Measurements from ENCODE around the gene NUAK1.

NUAK1 gene

DNA sequence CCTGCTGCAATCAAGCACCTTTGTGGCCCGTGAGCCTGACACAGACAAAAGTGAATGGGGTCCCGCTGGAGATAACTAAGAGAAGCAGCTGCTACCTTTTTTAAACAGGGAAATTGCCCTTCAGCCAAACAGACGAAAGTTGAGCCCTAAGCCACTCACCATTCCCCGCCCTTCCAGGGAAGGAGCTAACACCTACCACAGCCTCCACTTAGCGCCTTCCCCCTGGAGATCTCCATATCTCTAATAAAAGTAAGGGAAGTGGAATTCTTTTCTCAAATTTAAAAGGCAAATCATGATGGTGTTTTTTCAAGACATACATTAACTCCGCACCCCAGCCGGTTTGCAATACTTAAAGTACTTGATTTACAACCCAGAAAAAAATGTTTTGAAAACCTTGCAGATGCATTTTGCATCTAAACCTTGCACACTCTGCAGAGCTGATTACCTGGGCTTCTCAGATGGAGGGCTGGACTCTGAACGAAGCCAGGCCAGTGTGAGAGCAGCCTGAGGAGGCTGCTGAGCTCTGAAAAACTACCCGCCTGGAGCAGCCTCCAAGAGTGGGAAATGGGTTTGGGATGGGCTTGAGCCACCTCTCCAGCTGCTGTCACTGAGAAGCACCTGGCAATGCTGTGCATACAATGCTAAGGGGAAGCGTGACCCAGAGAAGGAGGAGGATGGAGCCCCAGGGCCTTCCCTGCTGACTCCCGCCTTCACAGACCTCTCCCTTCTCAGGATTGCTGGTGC lies 10.0 kb downstream of the NUAK1 start:
- FAIRE-seq: no peak

DNA sequence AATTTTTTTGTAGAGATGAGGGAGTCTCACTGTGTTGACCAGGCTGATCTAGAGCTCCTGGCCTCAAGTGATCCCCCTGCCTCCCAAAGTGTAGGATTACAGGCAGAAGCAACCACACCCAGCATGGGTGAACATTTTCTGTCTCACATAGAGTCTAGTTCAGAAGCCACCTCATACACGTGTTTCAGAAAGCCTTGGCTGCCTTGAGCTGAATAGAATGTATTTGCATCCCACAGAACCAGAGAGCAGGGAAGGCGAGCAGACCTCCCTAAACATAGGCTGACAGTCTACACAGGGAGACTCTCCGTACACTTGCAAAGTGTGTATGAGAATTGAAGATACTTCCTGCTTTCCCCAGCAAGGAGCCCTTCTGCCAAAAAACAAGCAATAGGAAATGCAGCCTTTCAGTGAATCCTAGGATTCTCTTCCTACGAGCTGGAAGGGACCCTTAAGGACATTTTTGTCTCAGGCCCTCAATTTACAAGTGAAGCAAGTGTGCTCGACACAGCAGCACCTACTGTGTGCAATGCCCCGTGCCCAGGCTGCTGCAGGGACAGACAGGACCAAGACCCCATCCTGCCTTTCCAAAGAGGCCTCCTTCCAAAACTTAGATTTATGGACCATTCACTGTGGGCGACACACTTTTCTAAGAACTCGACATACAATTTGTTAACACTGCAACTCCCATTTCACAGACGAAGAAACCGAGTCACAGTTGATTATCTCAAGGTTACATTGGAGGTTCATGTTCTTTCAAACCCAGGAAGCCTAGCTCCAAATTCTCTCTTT lies 11.2 kb downstream of the NUAK1 start:
- FAIRE-seq: no peak

DNA sequence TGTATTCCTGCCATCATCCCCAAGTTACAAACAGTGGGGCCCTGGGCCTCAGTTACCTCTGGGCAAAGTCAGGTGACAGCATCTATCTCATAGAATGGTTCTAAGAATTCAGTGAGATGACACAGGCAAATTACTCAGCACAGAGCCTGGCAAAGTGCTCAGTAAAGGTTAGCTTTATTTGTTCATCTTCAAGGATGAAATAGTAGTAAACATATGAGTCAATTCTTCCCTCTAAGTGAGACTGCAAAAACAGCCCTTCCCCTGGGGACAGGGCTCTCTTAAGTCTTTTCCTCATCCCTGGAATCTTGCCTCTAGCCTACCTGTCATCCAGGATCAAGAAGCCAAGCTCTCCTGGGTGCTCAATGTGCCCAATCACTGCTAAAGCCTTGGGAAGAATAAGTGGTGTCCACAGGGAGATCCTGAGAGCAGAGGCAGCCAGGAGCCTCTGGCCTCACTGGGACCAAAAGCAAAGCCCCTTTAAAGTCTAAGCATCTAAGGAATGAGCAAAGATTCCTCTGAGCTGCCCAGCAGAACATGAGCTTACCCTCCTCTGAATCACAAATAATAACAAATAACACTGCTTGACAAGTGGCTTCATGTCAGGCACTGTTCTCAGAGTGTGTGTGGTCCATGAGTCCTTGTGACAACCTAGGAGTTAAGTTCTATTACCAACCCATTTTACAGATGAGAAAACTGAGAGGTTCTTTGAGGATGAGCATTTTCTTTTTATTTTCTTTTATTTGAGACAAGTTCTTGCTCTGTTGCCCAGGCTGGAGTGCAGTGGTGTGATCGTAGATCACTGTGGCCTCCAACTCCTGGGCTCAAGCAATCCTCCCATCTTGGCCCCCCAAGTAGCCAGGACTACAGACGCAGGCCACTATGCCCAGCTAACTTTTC lies 12.1 kb downstream of the NUAK1 start:
- no peak for FAIRE-seq

DNA sequence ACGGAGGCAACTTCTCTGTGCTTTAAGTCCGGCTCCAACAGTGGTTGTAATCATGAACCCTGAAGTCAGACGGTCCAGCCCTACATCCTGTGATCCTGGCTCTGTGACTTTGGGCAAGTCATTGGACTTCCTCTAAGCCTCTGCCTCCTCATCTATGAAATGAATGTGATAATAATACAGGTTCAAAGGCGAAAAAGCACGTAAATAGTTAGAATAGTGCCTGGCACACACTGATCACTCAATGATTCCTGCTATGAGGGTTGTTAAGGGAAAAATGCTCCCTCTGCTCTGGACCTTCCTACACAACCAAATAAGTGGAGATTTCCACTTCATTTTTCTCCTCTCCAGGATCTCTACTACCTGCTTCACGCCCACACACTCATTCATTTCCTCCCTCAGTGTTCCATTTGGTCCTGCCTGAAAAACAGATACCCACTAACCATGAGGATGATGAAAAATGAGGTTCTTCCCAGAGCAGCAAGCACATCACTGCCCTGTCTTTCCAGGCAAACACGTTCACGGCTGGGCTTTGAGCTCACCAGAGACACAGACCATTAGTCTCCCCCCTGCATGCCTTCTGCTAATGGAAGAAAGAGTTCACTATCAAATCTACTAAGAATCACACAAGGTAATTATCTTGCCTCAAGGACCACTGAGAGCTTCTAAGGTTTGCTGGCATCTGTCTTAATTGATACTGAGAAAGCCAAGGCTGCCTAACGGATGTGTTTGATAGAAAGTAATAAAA lies 13.2 kb downstream of the NUAK1 start:
- no peak for FAIRE-seq

DNA sequence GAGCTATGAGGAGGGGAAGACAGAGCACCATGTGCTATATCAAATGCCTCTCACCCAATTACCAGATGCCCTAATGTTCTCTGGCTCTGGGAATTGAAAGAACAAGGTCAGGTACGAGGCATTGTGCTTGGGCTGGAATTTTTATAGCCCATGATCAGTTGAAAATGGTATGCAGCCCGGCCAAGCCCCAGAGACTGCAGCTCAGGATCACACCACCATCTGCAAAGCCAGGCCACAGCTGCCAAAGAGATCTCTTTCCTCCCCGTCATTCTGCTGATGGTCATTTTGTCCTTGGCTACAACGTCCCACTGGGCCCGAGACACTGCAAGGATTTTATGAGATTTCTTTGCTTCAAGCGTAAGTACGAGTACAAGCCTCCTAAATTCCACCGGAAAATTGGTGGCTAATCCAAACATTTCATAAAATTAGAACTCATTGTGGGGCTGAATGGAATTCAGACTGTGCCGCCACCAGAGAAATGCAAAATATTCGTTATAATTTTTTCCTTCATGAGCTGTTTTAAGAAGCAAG lies 15.1 kb downstream of the NUAK1 start:
- FAIRE-seq: no peak

DNA sequence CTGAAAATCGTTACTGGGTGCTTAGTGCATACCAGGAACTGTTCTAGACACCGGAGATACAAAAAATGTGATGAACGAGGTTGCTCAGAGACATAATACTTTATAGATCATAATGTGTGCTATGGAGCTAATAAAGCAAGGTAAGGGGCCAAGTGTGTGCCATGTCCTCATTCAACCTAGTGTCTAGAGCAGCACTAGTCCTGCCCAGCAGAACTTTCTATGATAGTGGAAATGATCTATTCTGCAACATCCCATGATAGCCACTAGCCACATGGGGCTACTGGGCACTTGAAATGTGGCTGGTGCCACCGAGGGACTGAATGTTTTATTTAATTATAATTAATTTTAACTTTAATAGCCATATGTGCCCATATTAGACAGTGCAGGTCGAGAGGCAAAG lies 15.6 kb downstream of the NUAK1 start:
- FAIRE-seq: no peak

DNA sequence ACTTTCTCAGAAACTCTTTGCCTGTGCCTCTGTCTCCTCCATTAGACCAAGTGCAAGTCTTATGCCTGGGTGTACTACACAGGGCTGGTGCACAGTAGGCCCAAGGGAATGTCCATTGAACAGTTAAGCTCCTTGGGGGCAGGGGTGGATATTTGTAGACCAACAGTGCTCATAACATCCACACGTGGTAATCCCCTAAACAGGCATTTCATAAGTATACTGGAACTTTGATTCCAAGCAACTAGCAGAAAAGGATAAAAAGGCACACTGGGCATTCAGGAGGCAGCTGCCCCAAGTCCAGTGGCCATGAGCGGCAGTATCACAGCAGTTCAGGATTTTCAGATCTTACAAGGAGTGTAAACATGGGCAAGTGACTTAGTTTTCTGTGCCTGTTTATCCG lies 16.8 kb downstream of the NUAK1 start:
- FAIRE-seq: no peak

DNA sequence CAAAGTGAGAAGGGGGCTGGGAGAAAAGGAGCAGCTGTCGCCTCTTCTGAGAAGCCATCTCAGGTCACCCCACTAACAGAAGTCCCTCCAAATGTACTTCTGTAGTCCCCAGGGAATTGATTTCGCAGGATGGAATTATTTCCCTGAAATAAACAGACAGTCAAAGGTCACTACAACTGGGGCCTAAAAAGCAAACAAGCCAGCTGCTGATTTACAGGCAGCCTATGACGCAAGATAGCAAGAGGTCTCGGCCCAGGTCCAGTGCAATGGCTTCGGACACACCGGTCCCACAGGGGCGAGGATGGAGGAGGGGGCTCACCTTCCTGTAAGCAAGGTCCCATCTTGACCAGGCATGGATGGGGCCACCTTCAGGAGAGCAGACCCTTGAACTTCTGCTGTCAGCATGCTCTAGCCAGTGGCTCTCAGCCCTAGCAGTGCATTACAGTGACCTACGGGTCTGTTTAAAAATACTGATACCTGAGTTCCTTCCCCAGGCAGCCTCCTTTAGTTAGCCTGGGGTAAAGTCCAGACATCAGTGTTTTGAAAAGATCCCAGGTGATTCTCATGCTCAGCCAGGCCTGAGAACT lies 18.1 kb downstream of the NUAK1 start:
- no peak for FAIRE-seq

DNA sequence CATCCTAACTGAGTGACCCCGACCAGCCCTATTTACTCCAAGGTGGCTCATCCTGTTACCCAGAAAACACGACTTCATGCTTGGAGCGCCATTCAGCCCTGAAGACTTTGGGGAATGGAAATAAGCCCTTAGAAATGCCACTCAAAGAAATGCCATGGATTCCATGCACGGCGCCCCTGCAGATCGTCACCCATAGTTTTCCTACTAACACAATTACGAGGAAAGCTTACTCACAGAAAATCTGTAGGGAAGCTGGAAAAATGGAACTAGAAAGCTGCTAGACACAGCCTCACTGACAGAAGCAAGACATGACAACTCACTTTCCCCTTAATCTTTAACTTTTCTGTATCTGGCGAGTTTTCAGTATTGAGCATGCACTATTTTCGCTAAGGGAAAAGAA lies 19.5 kb downstream of the NUAK1 start:
- no peak for FAIRE-seq

DNA sequence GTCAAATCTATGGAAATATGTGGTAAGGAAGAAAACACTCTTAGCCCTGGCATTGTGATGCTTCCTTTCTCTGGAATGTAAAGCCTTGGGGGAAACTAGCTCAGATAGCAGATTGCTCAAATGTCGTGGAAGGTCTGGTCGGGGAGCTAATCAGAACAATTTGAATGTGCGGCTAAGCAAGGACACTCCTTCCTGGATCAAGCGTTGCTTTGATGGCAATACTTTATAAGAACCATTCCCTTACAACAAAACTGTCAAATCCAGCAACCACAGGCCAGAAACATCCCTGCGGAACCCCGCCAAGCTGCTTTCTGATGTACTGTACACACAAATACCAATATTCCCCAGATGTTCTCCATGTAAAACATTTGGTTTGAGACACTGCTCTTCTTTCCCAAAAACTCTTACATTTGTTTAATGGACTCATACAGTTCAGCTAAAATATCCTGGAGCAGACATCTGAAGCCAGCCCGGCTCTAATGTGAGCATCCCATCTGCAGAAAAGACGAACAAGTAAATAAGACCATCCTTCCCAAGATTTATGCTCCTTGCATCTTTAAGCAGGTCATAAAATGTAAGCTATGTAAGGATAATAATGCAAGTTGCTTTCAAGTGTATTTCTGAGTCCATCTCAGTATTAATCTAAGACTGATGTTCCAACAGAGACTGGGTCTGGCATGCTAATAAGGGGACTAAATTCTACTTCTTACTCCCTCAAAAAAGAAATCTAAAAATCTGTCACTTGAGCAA lies 20.2 kb downstream of the NUAK1 start:
- FAIRE-seq: no peak

DNA sequence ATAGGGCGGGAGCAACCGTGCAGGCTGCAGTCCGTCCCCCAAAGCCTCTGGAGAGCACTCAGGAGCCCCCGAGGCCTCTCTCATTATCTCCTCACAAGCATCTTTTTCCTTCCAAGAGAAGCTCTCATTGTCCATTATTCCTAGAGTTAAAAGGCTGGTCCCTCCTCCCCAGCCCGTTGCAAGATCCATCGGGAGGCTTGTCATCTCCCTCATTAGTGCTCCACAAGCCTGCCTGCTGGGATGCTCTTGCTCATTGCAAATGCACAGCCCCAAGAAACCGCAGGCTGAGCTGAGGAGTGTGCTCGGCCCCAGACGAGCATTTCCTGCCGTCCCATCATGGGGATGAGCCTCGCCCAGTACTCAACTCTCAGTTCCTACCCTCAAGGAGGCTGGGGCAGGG lies 23.3 kb downstream of the NUAK1 start:
- no peak for FAIRE-seq

DNA sequence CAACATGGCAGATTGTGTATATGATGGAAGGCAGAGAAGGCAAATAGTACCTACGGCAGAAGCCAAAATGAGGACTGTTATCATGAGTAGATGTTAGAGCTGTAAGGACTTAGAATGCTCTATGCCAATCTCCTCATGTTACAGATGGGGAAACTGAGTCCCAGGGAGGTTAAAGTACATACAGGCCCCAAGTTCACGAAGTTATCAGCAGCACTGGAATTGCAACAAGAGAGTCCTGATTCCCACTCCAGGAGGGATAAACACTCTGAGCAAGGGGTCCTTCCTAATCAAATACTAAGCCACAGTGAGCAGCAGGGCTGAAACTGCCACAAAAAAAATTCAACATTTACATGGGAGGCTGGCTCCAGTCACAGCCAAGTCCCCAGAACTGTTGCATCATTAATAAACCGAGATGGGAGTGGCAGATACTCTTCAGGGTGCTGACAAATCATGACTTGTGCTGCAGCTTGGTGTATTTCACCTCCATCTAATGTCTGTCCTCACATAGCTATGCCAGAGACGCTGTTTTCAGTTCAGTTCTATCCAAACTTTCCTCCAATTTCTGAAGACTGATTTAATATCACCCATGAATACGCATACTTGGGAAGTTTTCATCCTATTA lies 24.2 kb downstream of the NUAK1 start:
- FAIRE-seq: no peak

DNA sequence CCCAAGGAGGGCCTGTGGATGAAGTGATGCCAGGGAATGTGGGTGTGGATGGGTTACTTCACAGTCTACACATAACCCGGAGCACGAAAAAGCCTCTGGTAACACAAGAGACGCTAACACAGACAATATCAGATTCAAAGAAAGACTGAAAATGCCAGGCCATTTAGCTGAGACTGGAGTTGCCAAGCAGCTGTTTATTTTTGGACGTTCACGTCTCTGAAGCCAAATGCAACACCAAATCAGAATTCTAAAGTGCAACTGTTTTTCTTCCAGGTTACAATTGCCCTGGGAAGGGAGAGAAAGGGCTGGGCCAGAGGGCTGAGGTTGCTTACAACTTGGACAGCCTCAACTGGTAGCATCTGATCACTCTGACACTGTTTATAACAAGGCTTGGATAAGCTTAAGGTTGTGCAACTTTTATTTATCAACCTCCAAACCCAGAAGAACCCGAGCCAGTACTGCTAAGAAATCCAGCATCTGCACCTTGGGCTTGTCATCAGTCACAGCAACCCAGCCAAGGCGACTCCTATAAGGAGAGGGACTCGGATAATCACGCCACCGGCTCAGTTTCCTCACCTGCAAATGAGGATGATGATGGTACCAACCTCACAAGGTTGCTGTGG lies 24.8 kb downstream of the NUAK1 start:
- FAIRE-seq: no peak

DNA sequence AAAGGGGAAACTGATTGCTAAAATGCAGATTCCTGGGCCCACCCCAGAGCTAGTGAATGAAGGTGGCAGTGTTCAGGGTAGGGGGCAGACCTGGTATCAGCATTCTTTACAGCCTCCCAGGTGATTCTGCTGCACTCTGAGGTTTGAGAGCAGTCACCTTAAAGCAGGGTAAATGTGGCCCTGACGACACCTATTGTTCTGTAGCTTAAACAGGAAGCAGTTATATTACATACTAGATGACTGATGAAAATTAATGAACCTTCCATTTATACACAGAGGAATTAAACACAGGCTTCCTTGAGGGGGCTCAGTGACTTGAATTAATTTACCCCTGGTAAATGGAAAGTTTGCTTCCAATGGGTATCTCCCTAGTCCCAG lies 25.3 kb downstream of the NUAK1 start:
- FAIRE-seq: no peak

DNA sequence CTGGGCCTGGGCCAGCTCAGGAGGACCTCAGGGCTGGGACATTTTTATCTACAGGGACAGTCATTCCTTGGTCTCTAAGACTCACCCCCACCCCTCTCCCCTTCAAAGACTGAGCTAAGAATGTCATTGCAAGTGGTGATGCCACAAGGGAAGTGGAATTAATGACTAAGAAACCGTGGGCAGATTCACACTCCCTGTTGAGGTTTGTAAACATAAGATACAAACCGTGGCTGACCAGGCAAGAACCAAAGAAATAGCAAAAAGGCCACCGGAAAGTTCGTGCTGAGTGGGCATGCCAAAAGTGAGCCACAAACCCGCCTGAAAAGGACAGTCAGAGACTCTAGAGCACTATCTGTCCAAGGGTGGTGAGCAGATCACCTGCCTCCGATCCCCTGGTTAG lies 25.7 kb downstream of the NUAK1 start:
- no peak for FAIRE-seq

DNA sequence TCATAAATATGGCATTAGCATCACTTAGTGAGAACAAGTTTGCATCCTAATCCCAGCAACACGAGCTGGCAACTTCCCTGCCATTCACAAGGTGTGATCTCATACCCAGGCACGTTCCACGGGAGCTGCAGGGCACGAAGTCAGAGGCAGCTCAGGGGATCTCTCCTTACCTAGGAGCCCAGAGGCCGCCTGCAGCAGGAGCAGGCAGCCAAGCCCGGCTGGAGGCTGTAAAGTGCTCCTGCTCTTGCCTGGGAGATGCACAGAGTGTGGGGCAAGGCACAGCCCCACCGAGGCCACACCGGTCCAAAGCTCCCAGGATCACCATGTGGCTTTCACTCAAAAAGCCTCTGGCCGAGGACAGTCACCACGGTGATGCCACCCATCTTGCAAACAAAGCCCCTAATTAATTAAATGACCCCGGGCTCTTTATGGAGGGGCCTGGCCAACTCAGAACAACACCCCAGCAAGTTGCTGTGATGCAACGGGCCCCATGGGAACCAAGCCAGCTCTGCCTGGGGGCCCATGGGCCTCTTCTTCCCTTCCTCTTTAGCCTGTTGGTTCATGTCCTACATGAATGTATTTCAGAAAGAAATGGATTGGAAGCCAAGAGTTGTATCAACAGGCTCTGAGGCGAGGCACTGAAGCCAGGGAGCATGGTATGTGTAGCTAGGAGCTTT lies 26.5 kb downstream of the NUAK1 start:
- FAIRE-seq: no peak

DNA sequence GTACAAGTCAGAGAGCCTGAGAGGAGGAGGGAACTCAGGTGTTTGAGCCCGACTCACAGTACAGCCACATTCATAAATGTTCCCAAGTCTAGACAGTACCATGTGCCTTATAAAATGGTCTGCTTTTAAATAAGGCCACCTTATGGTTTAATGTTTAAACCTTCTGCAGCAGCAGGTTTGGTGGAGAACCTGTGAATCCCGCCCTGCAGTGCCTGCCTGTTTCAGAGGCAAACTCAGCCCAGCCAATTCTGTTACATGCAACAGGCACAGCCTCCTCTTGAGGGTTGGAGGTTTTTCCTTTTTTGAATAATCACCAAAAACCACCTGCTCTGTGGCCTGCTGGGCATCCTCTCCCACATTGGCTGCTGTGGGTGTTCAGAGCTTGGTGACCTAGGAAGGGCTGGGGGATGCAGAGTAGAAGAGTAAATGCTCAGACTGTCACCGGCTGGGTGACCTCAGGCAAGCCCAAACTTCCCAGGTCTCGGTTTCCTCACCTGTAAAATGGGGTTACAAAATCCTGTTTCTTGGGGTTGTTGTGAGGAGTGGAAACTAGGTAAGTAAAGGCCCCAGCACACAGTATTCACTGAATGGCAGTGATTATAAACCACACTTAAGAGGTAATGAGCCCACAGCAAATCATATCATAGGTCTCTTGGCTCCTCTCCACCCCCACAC lies 28.0 kb downstream of the NUAK1 start:
- no peak for FAIRE-seq

DNA sequence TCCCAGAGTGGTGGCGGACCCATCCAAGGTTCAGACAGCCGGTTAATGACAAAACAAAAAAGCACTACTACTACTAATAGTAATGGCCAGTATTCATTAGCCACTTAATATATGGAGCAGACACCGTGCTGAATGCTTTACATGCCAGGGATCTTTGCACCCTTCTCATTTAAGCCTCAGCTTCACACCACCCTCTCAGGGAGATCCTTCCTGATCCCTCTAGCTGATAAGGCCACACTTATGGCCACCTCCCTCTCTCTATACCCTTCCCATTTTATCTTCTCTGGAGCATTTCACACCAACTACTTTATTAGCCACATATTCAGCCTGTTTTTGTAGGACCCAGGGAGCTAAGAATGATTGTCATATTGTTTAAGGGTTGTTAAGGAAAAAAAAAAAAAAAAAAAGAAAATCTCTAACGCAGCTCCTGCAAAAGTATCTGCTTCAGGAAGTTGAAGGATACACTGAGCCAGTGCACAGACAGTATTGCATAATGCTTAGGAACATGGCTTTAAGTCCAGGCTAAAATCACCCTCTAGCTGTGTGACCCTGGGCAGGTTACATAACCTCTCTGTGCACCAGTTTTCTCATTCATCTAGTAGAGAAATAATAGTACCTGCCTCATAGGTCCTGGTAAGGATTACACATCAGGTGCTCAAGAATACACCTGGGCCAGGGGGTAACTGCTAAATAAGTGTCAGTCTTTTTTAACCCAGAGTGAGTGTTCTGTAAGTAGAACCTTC lies 29.4 kb downstream of the NUAK1 start:
- no peak for FAIRE-seq

All from A204.1 (cell line).